Hepatocyte (in vitro differentiated cells): Measurements from ENCODE around the gene ATP6V0A4. TPM values are rescaled to one million over a fixed set of nuclear protein-coding genes. Genes with fewer than 3 reads are reported as not detected.
"Not testable (repeated sequence)": the region's sequence is repeated elsewhere in the genome, so short reads cannot be mapped to it uniquely, and the experiment has no call there.

Experiments
- DNase-seq: peaks from one replicate; pipeline ENCODE4 v3.0.0-alpha.2; 2016; ENCODE audit warnings: low spot score
- H2AFZ ChIP-seq: fragments of 200-600 bp; sonication (generic); 2 replicates; pipeline ENCODE4 v1.6.0; 2016; ENCODE audit warnings: antibody characterized with exemption, mild to moderate bottlenecking
- H3K27ac ChIP-seq: fragments of 200-600 bp; sonication (generic); 2 replicates; pipeline ENCODE4 v1.5.1; 2016; ENCODE audit warnings: mild to moderate bottlenecking
- H3K27me3 ChIP-seq: fragments of 200-600 bp; sonication (generic); 2 replicates; pipeline ENCODE4 v1.6.1; 2016
- H3K36me3 ChIP-seq: fragments of 200-600 bp; sonication (generic); replicated peaks from 2 replicates; pipeline ENCODE4 v1.5.1; 2016; ENCODE audit warnings: low read depth; ENCODE audit not compliant: insufficient read depth
- H3K4me1 ChIP-seq: fragments of 200-600 bp; sonication (generic); 2 replicates; pipeline ENCODE4 v1.5.1; 2016; ENCODE audit warnings: mild to moderate bottlenecking, moderate library complexity; ENCODE audit not compliant: insufficient read depth
- H3K4me2 ChIP-seq: fragments of 200-600 bp; sonication (generic); 2 replicates; pipeline ENCODE4 v1.6.0; 2016
- H3K4me3 ChIP-seq: fragments of 200-600 bp; sonication (generic); 2 replicates; pipeline ENCODE4 v1.5.1; 2016; ENCODE audit warnings: mild to moderate bottlenecking
- H3K79me2 ChIP-seq: fragments of 200-600 bp; sonication (generic); 2 replicates; pipeline ENCODE4 v1.6.0; 2017; ENCODE audit warnings: mild to moderate bottlenecking
- H3K9me2 ChIP-seq: fragments of 200-600 bp; sonication (generic); replicated peaks from 2 replicates; pipeline ENCODE4 v1.6.0; 2017; ENCODE audit warnings: mild to moderate bottlenecking; ENCODE audit not compliant: insufficient read depth
- H3K9me3 ChIP-seq: fragments of 200-600 bp; sonication (generic); 2 replicates; pipeline ENCODE4 v1.5.1; 2016; ENCODE audit warnings: low read depth, mild to moderate bottlenecking
- H4K20me1 ChIP-seq: fragments of 200-600 bp; sonication (generic); 2 replicates; pipeline ENCODE4 v1.6.0; 2016; ENCODE audit warnings: mild to moderate bottlenecking; ENCODE audit not compliant: insufficient read depth, poor library complexity, severe bottlenecking
- EZH2 ChIP-seq: fragments of 200-600 bp; sonication (generic); IDR thresholded peaks from 2 replicates; pipeline ENCODE4 v1.6.1; 2016; ENCODE audit warnings: antibody characterized with exemption, mild to moderate bottlenecking, borderline replicate concordance
- EZH2phosphoT487 ChIP-seq: fragments of 200-600 bp; sonication (generic); IDR thresholded peaks from one replicate; pipeline ENCODE4 v1.6.1; 2018; ENCODE audit warnings: antibody characterized with exemption, mild to moderate bottlenecking, low read depth, moderate library complexity; ENCODE audit not compliant: unreplicated experiment, severe bottlenecking
- WGBS: methylation state at CpG from one replicate; pipeline ENCODE4 v1.1.6; 2016; ENCODE audit warnings: low lambda C conversion rate; ENCODE audit errors: missing lambda C conversion rate; 5-methylcytosine and 5-hydroxymethylcytosine counted together
- polyA plus RNA-seq: library from polyadenylated mRNA; unstranded; fragments of >200 nt; fragmentation: Nextera tagmentation; extraction: Ambion mirVana; gene quantifications from 2 replicates; pipeline ENCODE4 v1.2.1, GENCODE V29; 2016
- total RNA-seq: library from RNA; depleted of rRNA; stranded (reverse); fragments of >200 nt; gene quantifications from 2 replicates; pipeline ENCODE4 v1.2.3, GENCODE V29; 2014
- TF ChIP-seq, protein P1 (sequence below): fragments of 200-600 bp; sonication (generic); IDR thresholded peaks from 2 replicates; pipeline ENCODE4 v1.5.1; 2016; ENCODE audit warnings: antibody characterized with exemption, mild to moderate bottlenecking; ENCODE audit not compliant: poor library complexity

The ATP6V0A4 gene
- total and polyA plus RNA-seq, 2 experiments from 2014 or later: 0.34 to 1.1 TPM

DNA sequence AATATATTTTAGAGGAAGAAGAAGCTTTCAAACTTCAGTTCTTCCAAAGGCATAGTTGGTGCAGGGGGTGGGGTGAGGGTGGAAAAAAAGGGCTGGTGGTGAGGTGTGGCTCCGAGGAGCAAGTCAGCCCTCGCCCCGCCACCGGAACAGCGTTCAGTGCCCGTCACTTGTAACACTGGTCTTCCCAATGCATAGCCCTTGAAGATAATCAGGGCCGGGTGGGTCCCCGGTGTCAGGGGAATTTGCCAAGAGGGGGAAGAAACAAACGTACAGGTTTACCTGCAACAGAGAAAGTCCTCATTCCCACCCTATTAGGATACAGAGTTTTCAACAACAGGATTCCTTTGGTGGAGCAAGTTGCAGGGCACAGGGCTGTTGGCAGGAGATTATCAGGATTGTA lies 98.3 kb downstream of the ATP6V0A4 start:
- Histone ChIP-seq H3K9me3 (no peaks in the 10 kb centered on the region), H3K4me1 (no peaks in the 10 kb centered on the region), H3K9me2 (no peaks in the 10 kb centered on the region), H3K79me2 (no peaks in the 10 kb centered on the region), H3K4me2 (no peak overlapping the region), H3K4me3 (no peak overlapping the region), H3K27me3 (no peaks in the 10 kb centered on the region), H3K36me3 (no peaks in the 10 kb centered on the region), H2AFZ (no peak overlapping the region), H3K27ac (no peak overlapping the region), H4K20me1 (no peaks in the 10 kb centered on the region)
- 80% methylated on average over 9 of the region's 9 CpGs for WGBS
- no peak for TF ChIP-seq EZH2
- TF ChIP-seq EZH2phosphoT487: no peak
- TF ChIP-seq, protein P1, sequence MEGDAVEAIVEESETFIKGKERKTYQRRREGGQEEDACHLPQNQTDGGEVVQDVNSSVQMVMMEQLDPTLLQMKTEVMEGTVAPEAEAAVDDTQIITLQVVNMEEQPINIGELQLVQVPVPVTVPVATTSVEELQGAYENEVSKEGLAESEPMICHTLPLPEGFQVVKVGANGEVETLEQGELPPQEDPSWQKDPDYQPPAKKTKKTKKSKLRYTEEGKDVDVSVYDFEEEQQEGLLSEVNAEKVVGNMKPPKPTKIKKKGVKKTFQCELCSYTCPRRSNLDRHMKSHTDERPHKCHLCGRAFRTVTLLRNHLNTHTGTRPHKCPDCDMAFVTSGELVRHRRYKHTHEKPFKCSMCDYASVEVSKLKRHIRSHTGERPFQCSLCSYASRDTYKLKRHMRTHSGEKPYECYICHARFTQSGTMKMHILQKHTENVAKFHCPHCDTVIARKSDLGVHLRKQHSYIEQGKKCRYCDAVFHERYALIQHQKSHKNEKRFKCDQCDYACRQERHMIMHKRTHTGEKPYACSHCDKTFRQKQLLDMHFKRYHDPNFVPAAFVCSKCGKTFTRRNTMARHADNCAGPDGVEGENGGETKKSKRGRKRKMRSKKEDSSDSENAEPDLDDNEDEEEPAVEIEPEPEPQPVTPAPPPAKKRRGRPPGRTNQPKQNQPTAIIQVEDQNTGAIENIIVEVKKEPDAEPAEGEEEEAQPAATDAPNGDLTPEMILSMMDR: no peak
- no peak for DNase-seq

DNA sequence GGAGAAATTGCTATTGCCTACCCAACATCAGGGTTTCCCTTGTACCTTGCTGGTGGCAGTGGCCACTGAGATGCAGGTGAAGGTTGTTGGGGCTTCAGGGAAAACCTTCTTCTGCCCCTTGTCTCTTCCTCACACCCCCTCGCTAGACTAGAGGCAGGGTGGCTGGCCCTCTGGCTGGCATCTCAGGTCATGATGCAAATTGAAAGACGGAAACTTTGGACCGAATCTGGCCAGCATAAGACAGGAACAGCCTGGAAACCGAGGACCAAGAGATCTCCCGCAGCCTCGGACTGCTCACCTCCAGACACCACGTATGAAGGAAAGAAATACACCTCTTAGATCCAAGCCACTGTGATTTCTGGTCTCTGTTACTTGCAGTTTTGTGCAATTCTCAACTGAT lies 99.7 kb downstream of the ATP6V0A4 start:
- TF ChIP-seq EZH2: no peak
- TF ChIP-seq, protein P1: no peak
- TF ChIP-seq EZH2phosphoT487: no peak
- Histone ChIP-seq H3K27ac (no peak overlapping the region), H2AFZ (no peak overlapping the region), H3K36me3 (no peaks in the 10 kb centered on the region), H3K4me1 (no peaks in the 10 kb centered on the region), H3K4me3 (no peak overlapping the region), H3K9me2 (no peaks in the 10 kb centered on the region), H3K79me2 (no peaks in the 10 kb centered on the region), H3K27me3 (no peaks in the 10 kb centered on the region), H3K4me2 (no peak overlapping the region), H3K9me3 (no peaks in the 10 kb centered on the region), H4K20me1 (no peaks in the 10 kb centered on the region)
- no peak for DNase-seq
- WGBS: 97% methylated on average over 7 of the region's 7 CpGs

DNA sequence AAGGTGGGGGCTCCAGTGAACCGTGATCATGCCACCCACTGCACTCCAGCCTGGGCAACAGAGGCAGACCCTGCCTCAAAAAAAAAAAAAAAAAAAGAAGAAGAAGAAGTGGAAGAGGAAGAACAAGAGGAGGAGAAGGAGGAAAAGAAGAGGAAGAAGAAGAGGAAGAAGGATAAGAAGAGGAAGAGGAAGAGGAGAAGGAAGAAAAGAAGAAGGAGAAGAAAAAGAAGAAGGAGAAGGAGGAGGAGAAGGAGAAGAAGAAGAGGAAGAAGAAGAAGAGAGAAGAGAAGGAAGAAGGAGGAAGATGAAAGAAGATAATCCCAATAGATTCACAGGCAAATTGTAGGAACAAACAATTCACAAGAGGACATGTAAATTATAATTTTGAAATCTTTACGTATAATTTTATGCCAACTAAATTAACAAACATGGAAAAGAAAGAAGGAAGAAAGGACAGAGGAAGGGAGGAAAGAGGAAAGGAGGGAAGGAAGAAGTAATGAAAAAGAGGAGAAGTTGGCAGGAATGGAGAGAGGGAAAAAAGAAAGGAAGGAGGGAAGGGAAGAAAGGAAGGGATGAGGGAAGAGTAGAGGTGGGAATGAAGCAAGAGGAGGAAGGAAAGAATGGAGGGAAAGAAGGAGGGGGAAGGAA lies 100.3 kb downstream of the ATP6V0A4 start:
- no peak for DNase-seq
- Histone ChIP-seq H3K9me2 (no peaks in the 10 kb centered on the region), H3K79me2 (no peaks in the 10 kb centered on the region), H3K4me1 (no peaks in the 10 kb centered on the region), H3K27me3 (no peaks in the 10 kb centered on the region), H3K36me3 (no peaks in the 10 kb centered on the region), H3K9me3 (no peaks in the 10 kb centered on the region), H4K20me1 (no peaks in the 10 kb centered on the region), H3K4me2 (no peak overlapping the region), H3K27ac (no peak overlapping the region), H2AFZ (no peak overlapping the region), H3K4me3 (no peak overlapping the region)
- TF ChIP-seq, protein P1: no peak
- TF ChIP-seq EZH2 (no peak), EZH2phosphoT487 (no peak)
- WGBS: 87% methylated on average over 2 of the region's 2 CpGs

DNA sequence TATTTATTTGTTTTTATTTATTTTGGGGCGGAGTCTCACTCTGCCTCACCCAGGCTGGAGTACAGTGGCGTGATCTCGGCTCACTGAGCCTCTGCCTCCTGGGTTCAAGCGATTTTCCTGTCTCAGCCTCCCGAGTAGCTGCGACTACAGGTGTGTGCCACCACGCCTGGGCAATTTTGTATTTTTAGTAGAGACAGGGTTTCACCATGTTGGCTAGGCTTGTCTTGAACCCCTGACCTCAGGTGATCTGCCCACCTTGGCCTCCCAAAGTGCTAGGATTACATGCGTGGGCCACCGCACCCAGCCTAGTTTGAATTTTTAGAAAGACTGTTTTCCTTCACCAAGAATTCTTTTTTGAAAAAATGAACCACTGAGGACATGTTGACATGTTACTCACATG lies 102.2 kb downstream of the ATP6V0A4 start:
- 95% methylated on average over 9 of the region's 9 CpGs for WGBS
- H3K79me2 ChIP-seq, DNase-seq, H3K36me3 ChIP-seq, H3K4me1 ChIP-seq, H4K20me1 ChIP-seq, H2AFZ ChIP-seq, H3K4me3 ChIP-seq, H3K27ac ChIP-seq, H3K4me2 ChIP-seq, H3K9me2 ChIP-seq, H3K27me3 ChIP-seq, H3K9me3 ChIP-seq: not testable (repeated sequence)
